ENCODE data around the gene KIF24. TPM values are rescaled to one million over a fixed set of nuclear protein-coding genes. Genes with fewer than 3 reads are reported as not detected.
"Not testable (repeated sequence)": the region's sequence is repeated elsewhere in the genome, so short reads cannot be mapped to it uniquely, and the experiment has no call there.

KIF24 gene
- total and polyA plus RNA-seq, 8 donors: 2.4 to 6.8 (median 4.9) TPM

DNA sequence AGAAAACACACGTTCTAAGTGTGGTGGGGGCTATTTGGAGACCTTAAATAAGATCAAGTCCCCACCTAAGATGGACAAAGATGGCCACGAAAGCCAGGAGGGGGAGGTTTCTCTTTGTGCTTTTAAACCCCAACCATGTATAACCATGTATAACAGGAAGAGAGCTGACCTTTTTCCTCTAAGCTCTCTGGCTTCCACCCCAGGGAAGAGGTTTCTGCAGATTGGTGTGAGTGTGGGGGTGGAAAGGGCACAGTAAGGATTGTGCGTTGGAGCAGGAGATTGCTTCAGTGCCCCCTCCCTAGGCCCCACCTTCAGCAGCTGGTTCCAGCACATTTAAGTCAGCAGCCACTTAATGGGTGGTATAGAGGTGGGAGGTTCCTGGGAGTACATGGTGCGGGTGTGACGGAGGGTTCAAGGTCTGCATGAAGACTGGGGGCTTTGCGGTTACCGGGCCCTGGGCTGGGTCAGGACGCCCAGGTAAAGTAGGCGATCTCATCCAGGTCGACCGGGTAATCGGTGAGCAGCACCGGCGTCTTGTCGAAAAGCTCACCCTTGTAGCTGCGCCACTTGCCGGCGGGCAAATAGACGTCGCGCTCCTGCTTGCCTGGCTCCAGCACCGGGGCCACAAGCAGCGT, 41.4 kb upstream of the KIF24 start:
- H3K9me3 ChIP-seq: no peaks in the 10 kb centered on the region
- H3K27me3 ChIP-seq: peaks cover 0 to 15% of the 10 kb centered on the region in 2 donors
- DNase-seq (no peak), ATAC-seq (no peak)
- H3K27ac ChIP-seq: no peak overlapping the region
- H3K36me3 ChIP-seq: peaks cover 0 to 22% of the 10 kb centered on the region in 2 donors
- peaks cover 0 to 5% of the 10 kb centered on the region in 2 donors for H3K4me1 ChIP-seq
- TF ChIP-seq, protein P1, sequence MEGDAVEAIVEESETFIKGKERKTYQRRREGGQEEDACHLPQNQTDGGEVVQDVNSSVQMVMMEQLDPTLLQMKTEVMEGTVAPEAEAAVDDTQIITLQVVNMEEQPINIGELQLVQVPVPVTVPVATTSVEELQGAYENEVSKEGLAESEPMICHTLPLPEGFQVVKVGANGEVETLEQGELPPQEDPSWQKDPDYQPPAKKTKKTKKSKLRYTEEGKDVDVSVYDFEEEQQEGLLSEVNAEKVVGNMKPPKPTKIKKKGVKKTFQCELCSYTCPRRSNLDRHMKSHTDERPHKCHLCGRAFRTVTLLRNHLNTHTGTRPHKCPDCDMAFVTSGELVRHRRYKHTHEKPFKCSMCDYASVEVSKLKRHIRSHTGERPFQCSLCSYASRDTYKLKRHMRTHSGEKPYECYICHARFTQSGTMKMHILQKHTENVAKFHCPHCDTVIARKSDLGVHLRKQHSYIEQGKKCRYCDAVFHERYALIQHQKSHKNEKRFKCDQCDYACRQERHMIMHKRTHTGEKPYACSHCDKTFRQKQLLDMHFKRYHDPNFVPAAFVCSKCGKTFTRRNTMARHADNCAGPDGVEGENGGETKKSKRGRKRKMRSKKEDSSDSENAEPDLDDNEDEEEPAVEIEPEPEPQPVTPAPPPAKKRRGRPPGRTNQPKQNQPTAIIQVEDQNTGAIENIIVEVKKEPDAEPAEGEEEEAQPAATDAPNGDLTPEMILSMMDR (IDR thresholded peaks at IDR 0.05): no peak
- intact Hi-C loops (cut with DNase I): no loop called here
- no peak overlapping the region for H3K4me3 ChIP-seq

DNA sequence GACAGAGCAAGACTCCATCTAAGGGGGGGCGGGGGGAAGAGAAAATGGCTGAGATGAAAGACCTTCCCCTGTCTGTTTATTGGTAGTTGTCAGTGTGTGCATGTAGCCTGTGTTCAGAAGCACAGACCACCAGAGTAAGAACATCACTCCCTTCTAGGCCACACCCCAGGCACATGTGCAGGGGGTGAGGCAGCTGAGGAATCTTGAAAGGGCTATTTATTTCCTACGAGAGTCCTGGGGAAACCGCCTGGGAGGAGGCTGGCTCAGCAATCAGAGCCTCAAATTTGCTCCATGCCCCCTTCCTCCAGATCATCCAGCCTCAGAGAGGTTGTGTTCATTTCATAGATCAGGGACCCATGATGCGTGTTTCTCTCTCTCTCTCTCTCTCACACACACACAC, 40.6 kb upstream of the KIF24 start:
- TF ChIP-seq, protein P1 (IDR thresholded peaks at IDR 0.05): no peak
- Histone ChIP-seq H3K9me3 (no peaks in the 10 kb centered on the region), H3K27me3 (peaks cover 0 to 15% of the 10 kb centered on the region in 2 donors), H3K4me3 (no peak overlapping the region), H3K36me3 (peaks cover 0 to 22% of the 10 kb centered on the region in 2 donors), H3K4me1 (no peaks in the 10 kb centered on the region), H3K27ac (no peak overlapping the region)
- DNase-seq (no peak), ATAC-seq (no peak)
- intact Hi-C loops (cut with DNase I): no loop called here

DNA sequence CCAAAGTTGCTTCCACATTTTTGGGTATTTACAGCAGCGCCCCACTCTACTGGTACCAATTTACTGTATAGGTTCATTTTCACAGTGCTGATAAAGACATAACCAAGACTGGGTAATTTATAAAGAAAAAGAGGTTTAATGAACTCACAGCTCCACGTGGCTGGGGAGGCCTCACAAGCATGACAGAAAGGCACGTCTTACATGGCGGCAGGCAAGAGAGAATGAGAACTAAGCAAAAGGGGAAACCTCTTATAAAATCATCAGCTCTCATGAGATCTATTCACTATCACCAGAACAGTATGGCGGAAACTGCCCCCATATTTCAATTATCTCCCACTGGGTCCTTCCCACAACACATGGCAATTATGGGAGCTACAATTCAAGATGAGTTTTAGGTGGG, 39.7 kb upstream of the KIF24 start:
- H3K4me1 ChIP-seq; DNase-seq; intact Hi-C loops (cut with DNase I); H3K9me3 ChIP-seq; H3K4me3 ChIP-seq; ATAC-seq; H3K27ac ChIP-seq: not testable (repeated sequence)
- Histone ChIP-seq H3K27me3 (peaks cover 0 to 15% of the 10 kb centered on the region in 2 donors), H3K36me3 (peaks cover 0 to 22% of the 10 kb centered on the region in 2 donors)

DNA sequence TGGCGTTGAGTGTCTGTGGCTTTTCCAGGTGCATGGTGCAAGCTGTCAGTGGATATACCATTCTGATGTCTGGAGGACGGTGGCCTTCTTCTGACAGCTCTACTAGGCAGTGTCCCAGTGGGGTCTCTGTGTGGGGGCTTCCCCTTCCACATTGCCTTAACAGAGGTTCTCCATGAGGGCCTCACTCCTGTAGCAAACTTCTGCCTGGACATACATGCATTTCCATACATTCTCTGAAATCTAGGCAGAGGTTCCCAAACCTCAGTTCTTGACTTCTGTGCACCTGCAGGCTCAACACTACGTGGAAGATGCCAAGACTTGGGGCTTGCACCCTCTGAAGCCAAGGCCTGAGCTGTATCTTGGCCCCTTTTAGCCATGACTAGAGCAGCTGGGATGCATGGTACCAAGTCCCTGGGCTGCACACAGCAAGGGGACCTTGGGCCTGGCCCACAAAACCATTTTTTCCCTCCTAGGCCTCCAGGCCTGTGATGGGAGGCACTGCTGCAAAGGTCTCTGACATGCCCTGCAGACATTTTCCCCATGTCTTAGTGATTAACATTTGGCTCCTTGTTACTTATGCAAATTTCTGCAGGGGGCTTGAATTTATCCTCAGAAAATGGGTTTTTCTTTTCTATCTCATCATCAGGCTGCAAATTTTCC, 38.8 kb upstream of the KIF24 start:
- H3K4me3 ChIP-seq; H3K4me1 ChIP-seq; ATAC-seq; H3K9me3 ChIP-seq; DNase-seq; H3K27ac ChIP-seq; intact Hi-C loops (cut with DNase I): not testable (repeated sequence)
- Histone ChIP-seq H3K36me3 (peaks cover 0 to 22% of the 10 kb centered on the region in 2 donors), H3K27me3 (peaks cover 0 to 15% of the 10 kb centered on the region in 2 donors)

DNA sequence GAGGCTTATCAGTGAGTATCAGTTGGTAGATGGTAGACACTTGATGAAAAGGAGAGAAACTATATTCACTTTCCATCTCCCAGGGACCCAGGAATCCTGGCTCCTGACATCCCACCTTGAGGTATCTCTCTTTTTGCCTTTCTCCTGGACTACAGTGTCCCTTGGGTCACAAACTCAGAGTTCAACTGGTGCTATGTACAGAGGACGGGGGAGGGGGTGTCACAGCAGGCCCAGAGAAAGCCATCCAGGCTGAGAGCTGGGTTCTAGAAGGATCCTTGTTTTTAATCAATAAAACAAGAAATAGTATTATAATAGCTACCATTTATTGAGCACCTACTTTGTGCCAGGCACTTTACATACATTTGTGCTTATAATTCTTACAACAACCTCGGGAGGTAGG, 37.3 kb upstream of the KIF24 start:
- Histone ChIP-seq H3K27me3 (peaks cover 0 to 2% of the 10 kb centered on the region in 2 donors), H3K36me3 (peaks cover 0 to 11% of the 10 kb centered on the region in 2 donors), H3K27ac (no peak overlapping the region), H3K4me1 (no peaks in the 10 kb centered on the region), H3K9me3 (no peaks in the 10 kb centered on the region), H3K4me3 (no peak overlapping the region)
- TF ChIP-seq, protein P1 (IDR thresholded peaks at IDR 0.05): no peak
- DNase-seq (no peak), ATAC-seq (no peak)
- intact Hi-C loops (cut with DNase I): no loop called here

DNA sequence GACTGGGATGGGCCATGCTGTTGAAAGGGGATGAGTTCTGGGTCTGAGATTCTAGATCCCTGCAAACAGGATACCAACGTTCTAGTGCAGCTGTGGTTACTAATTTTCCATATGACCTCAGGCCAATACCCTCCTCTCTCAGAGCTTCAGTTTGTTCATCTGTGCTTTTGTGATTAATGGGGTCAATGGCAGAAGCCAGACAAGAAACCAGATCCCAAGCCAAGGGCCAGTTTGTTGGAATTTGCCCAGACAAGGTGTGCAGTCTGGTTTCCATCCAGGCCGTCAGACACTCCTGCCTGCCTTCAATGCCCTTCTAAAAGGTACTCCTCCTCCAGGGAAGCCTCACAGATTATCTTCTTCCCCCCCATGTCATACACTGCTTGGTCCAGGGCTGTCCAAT, 36.2 kb upstream of the KIF24 start:
- no peak for ATAC-seq
- intact Hi-C loops (cut with DNase I): no loop called here

More for the DNA sequence above, 36.2 kb upstream of the KIF24 start:
- Histone ChIP-seq H3K36me3 (no peaks in the 10 kb centered on the region), H3K4me1 (no peaks in the 10 kb centered on the region), H3K27me3 (no peaks in the 10 kb centered on the region), H3K9me3 (no peaks in the 10 kb centered on the region), H3K4me3 (no peak overlapping the region), H3K27ac (no peak overlapping the region)
- no peak for DNase-seq
- TF ChIP-seq, protein P1 (IDR thresholded peaks at IDR 0.05): no peak

Data from left lung (tissue), 10 donors.